HepG2 (cell line): ENCODE measurements around the gene RBM26. TPM values are rescaled to one million over a fixed set of nuclear protein-coding genes. Genes with fewer than 3 reads are reported as not detected.

Source experiments
- ARNT2 ChIP-seq: sonication (generic); formaldehyde crosslinking; IDR thresholded peaks from 2 replicates; pipeline ENCODE4 v1.8.0; 2022; ENCODE audit warnings: mild to moderate bottlenecking, low read depth, missing genetic modification reagents, moderate library complexity
- CBX5 ChIP-seq: sonication (generic); formaldehyde crosslinking; IDR thresholded peaks from 2 replicates; pipeline ENCODE4 v1.4.0; 2020; ENCODE audit warnings: missing genetic modification reagents, borderline replicate concordance
- FOXA3 ChIP-seq: IDR thresholded peaks from 2 replicates; pipeline ENCODE4 v1.6.1; 2016; ENCODE audit warnings: missing genetic modification reagents, missing compliant biosample characterization
- FOXJ3 ChIP-seq: sonication (generic); formaldehyde crosslinking; IDR thresholded peaks from 2 replicates; pipeline ENCODE4 v1.4.0; 2020; ENCODE audit warnings: missing genetic modification reagents, mild to moderate bottlenecking, borderline replicate concordance
- FOXK2 ChIP-seq: fragments of 450-650 bp; IDR thresholded peaks from 2 replicates; pipeline ENCODE4 v1.6.1; 2016
- FOXP4 ChIP-seq: sonication (generic); formaldehyde crosslinking; IDR thresholded peaks from 2 replicates; pipeline ENCODE4 v1.4.0; 2020; ENCODE audit warnings: missing genetic modification reagents
- HCFC1 ChIP-seq: fragments of 150-350 bp; IDR thresholded peaks from 2 replicates; pipeline ENCODE4 v1.6.1; 2014; ENCODE audit warnings: low read depth, low read length
- HDAC1 ChIP-seq: sonication (generic); formaldehyde crosslinking; IDR thresholded peaks from 2 replicates; pipeline ENCODE4 v1.5.1; 2020; ENCODE audit warnings: mild to moderate bottlenecking, missing genetic modification reagents
- MAX ChIP-seq: IDR thresholded peaks from 2 replicates; pipeline ENCODE4 v1.6.1; 2012; ENCODE audit warnings: inconsistent platforms
- MIER2 ChIP-seq: IDR thresholded peaks from 2 replicates; pipeline ENCODE4 v1.6.1; 2016; ENCODE audit warnings: missing biosample characterization, missing genetic modification reagents
- MXD4 ChIP-seq: IDR thresholded peaks from 2 replicates; pipeline ENCODE4 v1.6.1; 2016; ENCODE audit warnings: mild to moderate bottlenecking, missing biosample characterization, missing genetic modification reagents
- RCOR2 ChIP-seq: IDR thresholded peaks from 2 replicates; pipeline ENCODE4 v1.6.1; 2016; ENCODE audit warnings: missing biosample characterization, missing genetic modification reagents
- RFXANK ChIP-seq: IDR thresholded peaks from 2 replicates; pipeline ENCODE4 v1.6.1; 2016
- TGIF2 ChIP-seq: IDR thresholded peaks from 2 replicates; pipeline ENCODE4 v1.6.1; 2016; ENCODE audit warnings: control low read depth, missing compliant biosample characterization
- TRAFD1 ChIP-seq: sonication (generic); formaldehyde crosslinking; IDR thresholded peaks from 2 replicates; pipeline ENCODE4 v1.5.1; 2020; ENCODE audit warnings: missing genetic modification reagents, mild to moderate bottlenecking, borderline replicate concordance
- ZBTB46 ChIP-seq: sonication (generic); formaldehyde crosslinking; IDR thresholded peaks from 2 replicates; pipeline ENCODE4 v1.4.0; 2020; ENCODE audit warnings: mild to moderate bottlenecking, missing genetic modification reagents, borderline replicate concordance
- ZNF121 ChIP-seq: sonication (generic); formaldehyde crosslinking; IDR thresholded peaks from 2 replicates; pipeline ENCODE4 v1.5.0; 2020; ENCODE audit warnings: mild to moderate bottlenecking, missing genetic modification reagents
- ZNF337 ChIP-seq: sonication (generic); formaldehyde crosslinking; IDR thresholded peaks from 2 replicates; pipeline ENCODE4 v1.5.1; 2020; ENCODE audit warnings: missing genetic modification reagents, low read depth, mild to moderate bottlenecking, borderline replicate concordance
- ZNF343 ChIP-seq: sonication (generic); formaldehyde crosslinking; IDR thresholded peaks from 2 replicates; pipeline ENCODE4 v1.4.0; 2020; ENCODE audit warnings: mild to moderate bottlenecking, missing genetic modification reagents
- ZNF451 ChIP-seq: sonication (generic); formaldehyde crosslinking; IDR thresholded peaks from 2 replicates; pipeline ENCODE4 v1.5.0; 2020; ENCODE audit warnings: mild to moderate bottlenecking, missing genetic modification reagents
- ZNF691 ChIP-seq: sonication (generic); formaldehyde crosslinking; IDR thresholded peaks from 2 replicates; pipeline ENCODE4 v1.4.0; 2020; ENCODE audit warnings: missing genetic modification reagents, low read depth, mild to moderate bottlenecking, borderline replicate concordance
- ZNF777 ChIP-seq: sonication (generic); formaldehyde crosslinking; IDR thresholded peaks from 2 replicates; pipeline ENCODE4 v1.4.0; 2020; ENCODE audit warnings: missing genetic modification reagents
- ZNF781 ChIP-seq: sonication (generic); formaldehyde crosslinking; IDR thresholded peaks from 2 replicates; pipeline ENCODE4 v1.5.1; 2020; ENCODE audit warnings: borderline replicate concordance, mild to moderate bottlenecking, missing genetic modification reagents; ENCODE audit errors: not compliant biosample characterization
- ZNF891 ChIP-seq: sonication (generic); formaldehyde crosslinking; IDR thresholded peaks from 2 replicates; pipeline ENCODE4 v1.5.0; 2020; ENCODE audit warnings: mild to moderate bottlenecking, missing genetic modification reagents
- ZSCAN25 ChIP-seq: sonication (generic); formaldehyde crosslinking; IDR thresholded peaks from 2 replicates; pipeline ENCODE4 v1.8.0; 2022; ENCODE audit warnings: mild to moderate bottlenecking, missing genetic modification reagents
- polyA plus RNA-seq, 8 experiments: library from polyadenylated mRNA; depleted of rRNA in 3 of 8; stranded (reverse) in 7 of 8; unstranded in 1 of 8; fragments of >200 nt; fragmentation: Illumina TruSeq in 4 of 8; extraction: Trizol in 4 of 8; gene quantifications; 2 replicates each; pipeline versions ENCODE4 v1.2.1 to v1.2.3, GENCODE V29; 2011 to 2016; ENCODE audit warnings: low read depth in 4 of 8, missing spikeins in 1 of 8, mixed read lengths in 1 of 8; ENCODE audit not compliant: insufficient read depth in 1 of 8
- total RNA-seq, 5 experiments: library from RNA; depleted of rRNA; stranded (reverse); fragments of >200 nt; fragmentation: Illumina TruSeq; extraction: Trizol; gene quantifications; 2 replicates each; pipeline ENCODE4 v1.2.3, GENCODE V29; 2016; ENCODE audit warnings: low read depth in 1 of 5

RBM26 gene
- total and polyA plus RNA-seq, 2 of the 13 experiments (the other 11 are each of a cell fraction or from before 2014, with no cell fraction given) = 19.4 to 34.4 TPM

GRCh38 chr13:79393564-79394249 is 12.3 kb downstream of the RBM26 start (continued):
- TF ChIP-seq TGIF2 (CRISPR knock-in tag) = peak; percentile 82; the same call in 1 of the 2 replicates
- 0 out of 2 replicates have a peak, but pooled peaks have one; percentile 34 for TF ChIP-seq FOXJ3 (CRISPR knock-in tag)
- TF ChIP-seq MAX = peak; percentile 90
- TF ChIP-seq HDAC1 (CRISPR knock-in tag) = peak; percentile 63
- no peak for TF ChIP-seq ZNF891 (CRISPR knock-in tag)
- TF ChIP-seq ZNF451 (CRISPR knock-in tag) = no peak
- no peak for TF ChIP-seq ZBTB46 (CRISPR knock-in tag)
- TF ChIP-seq CBX5 (CRISPR knock-in tag) = no peak
- peak; percentile 63 for TF ChIP-seq FOXP4 (CRISPR knock-in tag)
- peak; percentile 62; the same call in 1 of the 2 replicates for TF ChIP-seq FOXA3 (CRISPR knock-in tag)
- TF ChIP-seq ZNF691 (CRISPR knock-in tag) = peak; percentile 35; the same call in 1 of the 2 replicates
- peak; percentile 41; the same call in 1 of the 2 replicates for TF ChIP-seq RCOR2
- no peak for TF ChIP-seq ZNF121
- TF ChIP-seq ZNF337 (CRISPR knock-in tag) = no peak
- TF ChIP-seq ZNF777 (CRISPR knock-in tag) = no peak
- TF ChIP-seq MIER2 (CRISPR knock-in tag) = no peak
- no peak for TF ChIP-seq RFXANK (CRISPR knock-in tag)
- TF ChIP-seq ARNT2 = no peak
- TF ChIP-seq TRAFD1 (CRISPR knock-in tag) = no peak
- peak; percentile 49 for TF ChIP-seq FOXK2
- no peak for TF ChIP-seq HCFC1
- no peak for TF ChIP-seq ZSCAN25 (CRISPR knock-in tag)
- no peak for TF ChIP-seq ZNF781 (CRISPR knock-in tag)
- peak; percentile 58; the same call in 1 of the 2 replicates for TF ChIP-seq MXD4 (CRISPR knock-in tag)
- TF ChIP-seq ZNF343 (CRISPR knock-in tag) = no peak
